Ectodermal cell (in vitro differentiated cells): ENCODE data around the gene PRRC1.

Experiments
- H3K27ac ChIP-seq: 2 replicates; pipeline ENCODE4 v1.7.0; 2013; ENCODE audit warnings: mild to moderate bottlenecking, low read depth, low read length; ENCODE audit not compliant: insufficient read depth, poor library complexity, severe bottlenecking
- H3K27me3 ChIP-seq: 2 replicates; pipeline ENCODE4 v1.7.0; 2013; ENCODE audit warnings: mild to moderate bottlenecking, low read length; ENCODE audit not compliant: insufficient read depth, control insufficient read depth, poor library complexity, severe bottlenecking
- H3K36me3 ChIP-seq: one replicate; pipeline ENCODE4 v1.7.0; 2013; ENCODE audit warnings: low read length; ENCODE audit not compliant: control insufficient read depth, insufficient read depth
- H3K4me1 ChIP-seq: one replicate; pipeline ENCODE4 v1.7.0; 2013; ENCODE audit warnings: low read length; ENCODE audit not compliant: control insufficient read depth, insufficient read depth
- H3K4me3 ChIP-seq: 2 replicates; pipeline ENCODE4 v1.7.0; 2013; ENCODE audit warnings: low read depth, low read length, control low read depth; ENCODE audit not compliant: insufficient read depth
- H3K9me3 ChIP-seq: 2 replicates; pipeline ENCODE4 v1.7.0; 2013; ENCODE audit warnings: mild to moderate bottlenecking, low read length, moderate library complexity; ENCODE audit not compliant: control insufficient read depth
- WGBS, 2 experiments: methylation state at CpG; one replicate each; pipeline ENCODE4 v1.1.7; 2013; ENCODE audit warnings: missing lambda C conversion rate in 2 of 2; 5-methylcytosine and 5-hydroxymethylcytosine counted together

The PRRC1 gene

DNA sequence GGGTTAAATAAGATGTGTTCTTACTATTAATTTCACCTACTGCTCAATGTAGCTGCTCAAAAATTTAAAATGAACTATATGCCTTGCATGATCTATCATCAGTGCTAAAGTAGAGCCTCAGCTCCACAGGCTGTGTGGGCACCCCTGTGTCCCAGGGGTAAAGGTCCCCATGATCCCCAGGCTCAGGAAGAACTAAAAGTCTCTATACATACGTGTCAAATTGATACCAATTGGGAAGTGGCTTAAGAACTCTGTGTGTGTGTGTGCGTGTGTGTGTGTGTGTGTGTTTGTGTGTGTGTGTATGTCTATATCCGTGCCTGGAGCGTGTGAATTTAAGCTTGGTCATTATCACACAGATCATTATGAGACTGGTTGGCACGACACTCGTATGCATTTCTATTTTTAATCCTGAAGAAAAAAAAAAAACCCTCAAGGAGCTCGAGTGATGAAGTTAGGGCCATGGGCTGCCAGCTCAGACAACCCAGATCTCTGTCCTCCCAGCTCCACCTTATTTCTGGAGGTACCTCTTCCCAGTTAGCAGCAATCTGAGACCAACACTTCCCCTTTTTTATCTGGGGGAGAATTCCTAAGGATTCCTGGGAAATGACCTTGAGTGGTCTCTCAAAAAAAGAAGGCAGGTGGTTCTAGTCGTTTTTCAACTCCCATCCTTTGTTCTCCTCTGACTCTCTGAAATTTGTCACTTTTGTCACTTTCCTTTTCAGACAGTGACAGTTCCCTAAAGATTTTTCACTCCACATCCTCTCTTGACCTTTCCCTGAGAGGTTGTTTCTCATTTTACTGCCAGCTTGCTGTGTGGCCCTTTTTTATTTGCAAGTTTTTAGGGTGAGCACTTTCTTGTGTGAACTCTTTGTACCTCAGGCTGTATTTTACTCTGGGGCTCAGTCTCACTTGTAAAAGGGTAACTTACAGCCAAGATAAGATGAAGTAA lies 85.7 kb downstream of the PRRC1 start:
- 79 to 87% methylated on average over 8 of the region's 8 CpGs for WGBS, 2 experiments

More for the DNA sequence above, 85.7 kb downstream of the PRRC1 start:
- H3K9me3 ChIP-seq = no peaks in the 10 kb centered on the region
- H3K27ac ChIP-seq = no peak overlapping the region
- H3K4me1 ChIP-seq = peaks cover 4% of the 10 kb centered on the region
- H3K36me3 ChIP-seq = no peaks in the 10 kb centered on the region
- H3K27me3 ChIP-seq = no peaks in the 10 kb centered on the region
- no peak overlapping the region for H3K4me3 ChIP-seq
